ENCODE measurements around the gene DSCAML1.
"Not testable (repeated sequence)": the region's sequence is repeated elsewhere in the genome, so short reads cannot be mapped to it uniquely, and the experiment has no call there.

Gene DSCAML1

DNA sequence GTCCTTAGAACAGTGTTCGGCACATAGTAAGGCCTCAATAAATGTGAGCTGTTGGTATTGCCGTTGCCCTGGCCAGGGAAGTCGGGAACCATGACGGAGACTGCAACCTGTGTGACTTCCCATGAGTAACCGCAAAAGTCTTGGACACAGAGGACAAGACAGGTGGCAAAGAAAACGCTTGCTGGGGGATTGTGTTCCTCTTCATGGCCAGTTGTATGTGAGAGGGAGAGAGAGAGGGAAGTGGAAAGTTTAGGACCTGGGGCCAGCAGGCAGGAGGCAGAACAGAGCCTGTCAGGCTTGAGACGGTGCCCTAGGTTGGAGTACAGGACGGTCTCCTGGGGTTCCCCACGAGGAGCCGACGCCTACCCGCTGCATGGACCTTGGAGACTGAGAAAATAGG is 379.2 kb downstream of the DSCAML1 start:
- no peak for DNase-seq

DNA sequence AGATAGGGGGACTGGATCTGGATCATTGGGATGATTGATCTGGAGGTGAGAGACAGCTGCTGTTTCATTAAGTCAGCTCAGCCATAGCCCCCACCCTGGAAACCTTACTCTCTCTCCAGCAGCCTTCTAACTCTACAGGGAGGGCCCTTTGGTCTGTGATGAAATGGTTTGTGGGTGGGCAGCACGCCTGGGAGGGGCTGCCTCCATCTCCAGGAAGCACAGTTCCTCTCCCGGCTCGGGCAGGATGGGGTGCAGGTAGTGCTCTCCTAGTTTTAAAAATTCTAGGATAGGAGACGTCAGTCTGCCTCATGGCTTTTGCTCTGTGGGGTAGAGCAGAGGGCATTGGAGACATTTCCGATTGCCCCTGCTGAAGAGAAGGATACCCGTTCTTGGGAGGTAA is 379.7 kb downstream of the DSCAML1 start:
- no peak for DNase-seq

DNA sequence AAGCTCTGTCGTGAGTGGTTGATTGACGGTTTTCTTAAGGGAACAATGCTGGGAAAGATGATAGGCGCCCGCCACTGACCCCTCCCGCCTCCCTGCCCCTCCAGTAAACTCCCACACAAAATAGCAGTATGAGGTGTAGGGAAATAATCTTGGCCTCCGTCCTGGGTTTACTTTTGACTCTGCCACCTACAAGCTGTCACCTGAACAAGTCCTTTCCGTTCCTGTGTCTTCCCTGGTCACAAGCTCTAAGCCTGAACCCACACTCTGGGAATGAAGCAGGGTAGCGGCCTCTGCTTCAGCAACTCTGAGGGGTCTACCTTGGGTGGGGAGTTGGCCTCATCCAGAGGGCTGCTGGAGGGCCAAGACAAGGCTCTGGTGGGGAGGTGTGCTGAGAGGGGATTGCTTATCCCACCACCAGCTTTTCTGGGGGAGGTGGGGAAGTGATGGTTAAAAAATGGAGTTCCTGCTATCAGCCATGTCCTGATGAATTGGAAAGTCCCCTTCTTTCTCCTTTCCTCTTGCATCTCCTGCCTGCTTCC is 381.6 kb downstream of the DSCAML1 start:
- no peak for DNase-seq

DNA sequence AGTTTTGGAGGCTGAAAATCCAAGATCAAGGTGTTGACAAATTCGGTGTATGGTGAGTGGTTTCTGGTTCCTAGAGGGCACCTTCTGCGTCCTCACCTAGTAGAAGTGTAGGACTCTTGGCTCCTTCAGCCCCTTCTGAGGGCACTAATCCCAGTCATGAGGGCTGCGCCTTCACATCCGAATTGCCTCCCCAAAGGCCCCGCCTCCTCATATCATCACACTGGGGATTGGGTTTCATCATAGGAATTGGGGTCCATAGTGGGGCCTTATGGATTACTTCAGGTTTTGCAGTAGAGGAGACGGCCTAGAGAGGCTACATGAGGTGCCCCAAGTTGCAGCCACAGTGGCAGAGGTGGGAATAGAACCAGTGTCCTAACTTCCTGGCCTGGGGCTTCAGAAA is 382.3 kb downstream of the DSCAML1 start:
- no peak for DNase-seq

DNA sequence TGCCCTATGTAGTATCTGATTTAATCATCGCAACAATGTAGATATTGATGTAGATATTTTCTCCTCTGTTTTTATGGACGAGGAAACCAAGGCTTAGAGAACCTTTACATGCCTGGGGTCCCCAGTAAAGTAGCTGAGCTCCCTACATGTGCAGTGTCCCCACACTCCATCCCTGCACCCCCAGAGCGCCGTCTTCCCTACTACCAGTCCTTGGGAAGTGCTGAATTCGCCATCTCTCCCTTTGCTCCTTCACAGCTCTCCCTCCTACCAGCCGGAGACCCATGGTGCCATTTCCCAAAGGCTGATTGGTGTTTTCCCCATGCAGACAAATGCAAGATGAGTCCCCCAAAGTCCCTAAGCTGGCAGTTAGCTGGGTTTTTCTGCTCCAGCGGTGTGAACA is 383.4 kb downstream of the DSCAML1 start:
- no peak for DNase-seq

DNA sequence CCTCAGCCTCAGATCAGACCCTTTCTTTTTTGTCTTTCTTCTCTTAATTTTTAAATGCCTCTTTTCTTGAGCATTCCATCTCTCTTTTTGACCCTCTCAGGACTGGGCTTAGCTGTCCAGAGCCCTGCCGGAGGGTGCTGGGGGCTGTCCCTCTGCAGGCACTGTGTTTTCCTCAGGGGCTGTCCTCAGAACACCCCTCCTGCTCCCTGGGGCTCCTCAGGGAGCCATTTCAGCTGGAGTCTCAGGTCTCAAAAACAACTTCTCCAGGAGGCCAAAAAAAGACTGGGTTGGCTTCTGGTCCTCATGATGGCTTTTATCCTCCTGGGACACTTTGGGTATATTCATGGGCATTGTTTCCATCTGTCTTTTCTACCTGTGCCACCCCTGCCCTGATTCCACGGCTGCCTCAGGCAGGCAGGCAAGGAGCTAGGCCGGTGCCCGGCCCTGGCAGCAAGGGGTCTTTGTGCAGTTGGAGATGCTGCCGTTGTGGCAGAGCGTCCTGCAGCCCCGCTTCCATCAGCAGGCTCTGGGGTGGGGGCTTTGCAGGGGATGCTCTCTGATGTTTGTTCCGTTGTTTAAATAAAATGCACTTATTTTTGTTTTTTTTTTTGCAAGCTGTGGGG is 384.3 kb downstream of the DSCAML1 start:
- DNase-seq, result no peak

DNA sequence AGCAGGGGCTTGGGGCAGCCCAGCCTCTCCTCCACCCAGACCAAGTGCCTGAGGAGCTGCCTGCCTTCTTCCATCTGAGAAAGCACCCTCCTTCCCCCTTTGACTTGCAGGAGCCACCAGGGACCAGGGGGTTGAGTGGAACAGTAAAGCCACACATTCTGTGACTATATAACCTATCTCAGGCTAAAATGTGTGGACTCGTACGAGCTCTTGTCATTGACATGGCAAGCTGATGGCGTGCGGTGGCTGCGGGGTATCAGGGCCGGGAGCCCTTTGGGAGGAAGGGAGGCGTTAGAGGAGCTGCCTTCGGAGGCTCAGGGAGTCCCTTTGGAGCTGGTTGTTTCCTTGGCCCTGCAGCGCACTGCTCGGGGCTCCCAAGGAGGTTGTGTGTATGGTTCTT is 384.8 kb downstream of the DSCAML1 start:
- DNase-seq, result no peak

DNA sequence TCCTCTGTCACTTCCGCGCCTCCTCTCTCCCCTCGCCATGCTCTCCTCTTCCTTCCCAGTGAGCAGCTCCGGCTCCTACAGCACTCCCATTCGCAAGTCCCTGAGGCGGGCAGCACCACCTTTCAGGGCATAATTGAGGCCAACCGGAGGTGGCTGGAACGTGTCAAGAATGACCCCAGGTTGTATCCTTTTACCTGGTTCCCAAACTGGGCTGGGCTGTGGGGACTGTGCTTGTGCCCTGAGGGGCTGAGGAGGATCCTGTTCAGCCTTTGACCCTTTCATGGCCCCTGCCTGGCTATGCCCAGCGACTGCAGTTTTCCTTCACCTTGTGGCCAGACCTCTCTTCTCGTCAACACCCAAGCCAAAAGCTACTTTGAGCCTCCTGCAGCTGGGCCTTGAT is 385.3 kb downstream of the DSCAML1 start:
- no peak for DNase-seq

DNA sequence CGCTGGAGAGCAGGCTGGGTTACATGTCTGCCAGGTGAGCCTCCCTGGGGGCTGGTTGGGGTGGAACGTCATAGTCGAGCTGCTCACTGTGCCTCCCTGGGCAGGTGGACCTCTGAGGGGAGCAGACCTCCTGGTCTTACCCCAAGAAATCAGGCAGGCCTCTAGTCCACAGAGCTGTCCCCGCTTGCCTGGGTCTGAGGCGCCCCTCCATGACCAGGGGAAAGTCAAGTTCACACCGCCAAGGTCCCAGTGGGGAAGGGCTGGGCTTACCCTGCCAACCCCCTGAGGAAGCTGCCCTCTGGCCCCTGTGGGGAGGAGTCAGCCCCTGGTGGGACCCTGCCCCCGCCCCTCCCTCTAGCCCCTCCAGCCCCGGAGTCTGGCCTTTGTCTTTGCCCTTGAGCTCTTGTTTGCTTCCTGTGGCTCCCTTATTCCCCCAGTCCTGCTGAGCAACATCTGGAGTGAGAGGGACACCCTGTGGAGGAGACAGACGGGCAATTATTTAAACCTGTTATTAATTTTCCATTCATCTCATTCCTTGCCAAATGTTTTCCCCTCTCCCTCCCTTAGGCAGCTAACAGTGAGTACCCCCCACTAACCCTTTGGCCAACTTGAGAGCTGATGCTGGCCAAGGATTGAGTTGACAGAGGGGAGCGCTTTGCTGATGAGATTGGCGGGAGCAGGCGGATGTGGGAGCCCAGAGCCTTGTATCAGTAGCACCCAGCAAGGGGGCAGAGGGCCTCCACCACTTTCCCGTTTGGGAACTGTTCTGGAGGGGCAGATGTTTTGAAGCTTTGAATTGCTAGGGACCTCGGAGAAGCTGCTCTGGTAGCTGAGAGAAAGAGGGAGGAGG is 385.9 kb downstream of the DSCAML1 start:
- DNase-seq, result peak; percentile 88

DNA sequence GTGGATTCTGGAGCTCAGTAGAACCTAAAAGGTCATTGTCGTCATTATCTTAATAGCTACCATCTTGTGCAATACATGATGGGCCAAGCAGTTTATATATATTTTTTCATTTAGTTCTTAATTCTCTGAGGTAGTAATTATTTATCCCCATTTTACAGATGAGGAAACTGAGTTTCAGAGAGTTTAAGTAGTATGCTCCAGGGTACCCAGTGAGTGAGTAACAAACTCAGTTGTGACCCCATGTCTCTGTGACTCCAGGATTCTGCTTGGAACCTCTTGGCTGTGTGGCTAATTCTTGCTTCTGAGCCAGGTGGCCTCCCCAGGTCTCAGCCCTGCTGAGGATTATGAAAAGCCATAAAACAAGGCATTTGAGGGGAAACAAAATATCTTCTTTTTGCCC is 386.8 kb downstream of the DSCAML1 start:
- no peak for DNase-seq

DNA sequence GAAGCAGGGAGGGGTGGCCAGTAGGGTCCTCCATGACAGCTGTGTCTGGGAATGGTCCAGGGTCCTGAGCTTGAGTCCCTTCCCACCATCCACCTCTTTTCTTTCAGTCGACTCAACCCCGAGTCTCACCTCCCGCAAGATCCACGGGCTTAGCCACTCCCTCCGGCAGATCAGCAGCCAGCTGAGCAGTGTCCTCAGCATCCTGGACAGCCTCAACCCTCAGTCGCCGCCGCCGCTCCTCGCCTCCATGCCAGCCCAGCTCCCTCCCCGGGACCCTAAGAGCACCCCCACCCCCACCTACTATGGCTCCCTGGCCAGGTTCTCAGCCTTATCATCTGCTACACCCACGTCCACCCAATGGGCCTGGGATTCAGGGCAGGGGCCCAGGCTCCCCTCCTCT is 387.5 kb downstream of the DSCAML1 start:
- DNase-seq, result no peak

DNA sequence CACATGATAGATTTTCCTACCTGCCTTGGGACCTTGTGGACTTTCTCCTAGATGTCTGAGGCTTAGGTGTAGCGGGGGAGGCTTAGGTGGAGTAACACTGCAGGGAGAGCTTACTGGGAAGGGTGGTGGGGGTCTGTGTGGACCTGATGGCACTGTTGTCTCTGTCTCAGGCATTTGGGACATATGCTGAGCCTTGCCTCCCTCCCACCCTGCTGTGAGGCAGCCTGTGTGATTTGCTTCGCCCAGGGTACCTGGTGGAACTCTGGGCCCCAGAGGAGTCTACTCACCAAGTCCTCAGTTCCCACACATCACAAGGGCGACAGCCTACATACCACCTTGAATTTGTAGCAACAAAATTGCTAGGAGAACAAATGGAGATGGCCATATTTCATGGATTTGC is 388.7 kb downstream of the DSCAML1 start:
- no peak for DNase-seq

DNA sequence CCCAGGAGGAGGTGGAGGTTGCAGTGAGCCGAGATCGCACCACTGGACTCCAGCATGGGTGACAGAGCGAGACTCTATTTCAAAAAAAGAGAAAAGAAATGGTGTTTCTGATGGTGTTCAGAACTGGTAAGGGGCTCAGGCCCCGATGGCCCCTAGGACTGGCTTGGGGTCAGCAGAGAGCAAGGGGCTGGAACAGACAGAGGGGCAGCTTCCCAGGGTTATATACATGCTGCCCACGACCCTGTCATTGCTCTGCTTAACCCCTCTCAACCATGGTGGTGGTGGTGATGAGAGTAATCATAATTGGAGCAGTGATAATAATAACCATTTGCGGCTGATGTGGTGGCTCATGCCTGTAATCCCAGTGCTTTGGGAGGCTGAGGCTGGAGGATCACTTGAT is 390.0 kb downstream of the DSCAML1 start:
- DNase-seq, result no peak

DNA sequence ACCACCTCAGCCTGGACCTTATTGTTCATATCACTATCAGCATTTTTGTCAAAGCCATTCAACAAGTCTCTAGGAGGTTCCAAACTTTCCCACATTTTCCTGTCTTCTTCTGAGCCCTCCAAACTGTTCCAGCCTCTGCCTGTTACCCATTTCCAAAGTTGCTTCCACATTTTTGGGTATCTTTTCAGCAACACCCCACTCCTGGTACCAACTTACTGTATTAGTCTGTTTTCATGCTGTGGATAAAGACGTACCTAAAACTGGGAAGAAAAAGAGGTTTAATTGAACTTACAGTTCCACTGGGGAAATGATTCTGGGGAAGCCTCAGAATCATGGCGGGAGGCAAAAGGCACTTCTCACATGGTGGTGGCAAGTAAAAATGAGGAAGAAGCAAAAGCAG is 391.1 kb downstream of the DSCAML1 start:
- not testable (repeated sequence) for DNase-seq

DNA sequence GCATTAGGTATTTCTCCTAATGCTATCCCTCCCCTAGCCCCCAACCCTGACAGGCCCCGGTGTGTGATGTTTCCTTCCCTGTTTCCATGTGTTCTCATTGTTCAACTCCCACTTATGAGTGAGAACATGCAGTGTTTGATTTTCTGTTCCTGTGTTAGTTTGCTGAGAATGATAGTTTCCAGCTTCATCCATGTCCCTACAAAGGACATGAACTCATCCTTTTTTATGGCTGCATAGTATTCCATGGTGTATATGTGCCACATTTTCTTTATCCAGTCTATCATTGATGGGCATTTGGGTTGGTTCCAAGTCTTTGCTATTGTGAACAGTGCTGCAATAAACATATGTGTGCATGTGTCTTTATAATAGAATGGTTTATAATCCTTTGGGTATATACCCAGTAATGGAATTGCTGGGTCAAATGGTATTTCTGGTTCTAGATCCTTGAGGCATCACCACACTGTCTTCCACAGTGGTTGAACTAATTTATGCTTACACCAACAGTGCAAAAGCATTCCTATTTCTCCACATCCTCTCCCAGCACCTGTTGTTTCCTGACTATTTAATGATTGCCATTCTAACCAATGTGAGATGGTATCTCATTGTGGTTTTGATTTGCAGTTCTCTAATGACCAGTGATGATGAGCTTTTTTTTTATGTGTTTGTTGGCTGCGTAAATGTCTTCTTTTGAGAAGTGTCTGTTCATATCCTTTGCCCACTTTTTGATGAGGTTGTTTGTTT is 397.7 kb downstream of the DSCAML1 start:
- DNase-seq, result not testable (repeated sequence)

DNA sequence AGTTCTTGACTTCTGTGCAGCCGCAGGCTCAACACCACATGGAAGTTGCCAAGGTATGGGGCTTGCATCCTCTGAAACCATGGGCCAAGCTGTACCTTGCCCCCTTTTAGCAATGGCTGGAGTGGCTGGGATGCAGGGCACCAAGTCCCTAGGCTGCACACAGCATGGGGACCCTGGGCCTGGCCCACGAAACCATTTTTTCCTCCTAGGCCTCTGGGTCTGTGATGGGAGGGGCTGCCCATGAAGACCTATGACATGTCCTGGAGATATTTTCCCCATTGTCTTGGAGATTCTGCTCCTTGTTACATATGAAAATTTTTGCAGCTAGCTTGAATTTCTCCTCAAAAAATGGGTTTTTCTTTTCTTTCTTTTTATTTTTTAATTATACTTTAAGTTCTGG is 398.4 kb downstream of the DSCAML1 start:
- not testable (repeated sequence) for DNase-seq

DNA sequence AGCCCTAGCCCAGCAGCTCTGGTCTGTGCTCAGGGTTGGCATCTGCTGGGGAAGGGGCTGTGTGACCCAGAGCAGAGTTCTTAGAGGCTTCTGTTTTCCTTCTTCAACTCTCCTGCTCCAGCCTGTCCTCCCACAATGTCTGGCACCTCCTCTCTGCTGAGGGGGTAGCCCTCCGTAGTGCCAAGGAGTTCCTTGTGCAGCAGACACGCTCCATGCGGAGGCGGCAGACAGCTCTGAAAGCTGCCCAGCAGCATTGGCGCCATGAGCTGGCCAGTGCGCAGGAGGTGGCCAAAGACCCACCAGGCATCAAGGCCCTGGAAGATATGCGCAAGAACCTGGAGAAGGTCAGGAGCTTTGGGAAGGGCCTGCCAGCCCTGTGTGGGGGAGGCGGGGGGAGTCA is 400.0 kb downstream of the DSCAML1 start:
- DNase-seq, result no peak

DNA sequence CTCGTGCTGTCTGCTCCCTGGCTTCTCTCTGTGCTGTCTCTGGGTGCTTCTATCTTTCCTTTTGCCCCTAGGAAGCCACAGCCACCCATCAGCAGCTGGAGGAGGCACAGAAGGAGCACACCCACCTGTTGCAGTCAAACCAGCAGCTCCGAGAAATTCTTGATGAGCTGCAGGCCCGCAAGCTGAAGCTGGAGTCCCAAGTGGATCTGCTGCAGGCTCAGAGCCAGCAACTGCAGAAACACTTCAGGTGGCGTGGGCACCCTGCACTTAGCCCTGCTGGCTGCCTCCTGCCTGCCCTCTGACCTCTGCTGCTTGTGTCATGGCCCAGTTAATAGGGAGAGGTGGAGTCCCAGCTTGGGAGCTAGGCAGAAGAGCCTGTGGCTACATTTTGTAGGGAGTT is 401.5 kb downstream of the DSCAML1 start:
- no peak for DNase-seq

DNA sequence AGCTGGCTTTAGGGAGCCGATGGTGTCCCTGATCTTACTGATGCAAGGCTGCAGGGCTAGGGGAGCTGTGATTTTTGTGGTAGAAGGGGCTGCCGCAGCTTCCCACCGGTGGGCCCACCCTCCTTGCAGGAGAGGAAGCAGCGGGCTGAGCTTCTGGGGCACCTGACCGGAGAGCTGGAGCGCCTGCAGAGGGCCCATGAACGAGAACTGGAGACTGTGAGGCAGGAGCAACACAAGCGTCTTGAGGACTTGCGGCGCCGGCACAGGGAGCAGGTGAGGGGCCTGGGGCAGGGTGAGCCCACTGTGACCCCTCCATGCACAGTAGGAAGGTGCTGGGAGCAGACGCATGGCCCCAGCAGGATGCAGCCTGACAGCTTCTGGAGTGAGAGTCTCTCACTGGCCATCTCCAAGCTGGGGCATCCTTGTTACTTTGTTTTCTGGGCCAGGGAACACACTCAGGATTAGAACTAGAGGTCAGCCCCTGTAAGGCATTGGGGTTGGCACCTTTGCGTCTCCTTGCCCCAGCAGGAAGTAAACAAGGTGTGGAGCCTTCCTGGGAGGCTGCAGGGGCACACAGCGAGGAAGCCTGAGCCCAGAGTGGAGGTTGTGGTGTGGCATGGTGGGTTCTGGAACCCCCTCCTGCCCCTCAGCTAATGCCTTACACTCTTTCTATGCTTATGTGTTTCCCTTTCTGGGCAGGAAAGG is 402.6 kb downstream of the DSCAML1 start:
- no peak for DNase-seq

DNA sequence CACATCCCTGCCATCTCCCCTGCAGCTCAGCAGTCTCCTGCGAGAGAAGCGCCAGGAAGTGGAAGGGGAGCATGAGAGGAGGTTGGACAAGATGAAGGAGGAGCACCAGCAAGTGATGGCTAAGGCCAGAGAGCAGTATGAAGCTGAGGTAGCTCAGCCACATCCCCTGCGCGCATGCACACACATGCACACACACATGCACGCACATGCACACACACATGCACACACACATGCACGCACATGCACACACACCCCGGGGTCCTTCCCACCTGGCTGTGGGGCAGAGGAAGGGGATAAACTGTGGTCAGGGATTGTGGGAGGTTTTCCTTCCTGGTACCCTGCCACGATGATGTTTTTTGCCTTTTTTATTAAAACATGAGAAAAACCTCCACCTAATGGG is 404.0 kb downstream of the DSCAML1 start:
- DNase-seq, result no peak

DNA sequence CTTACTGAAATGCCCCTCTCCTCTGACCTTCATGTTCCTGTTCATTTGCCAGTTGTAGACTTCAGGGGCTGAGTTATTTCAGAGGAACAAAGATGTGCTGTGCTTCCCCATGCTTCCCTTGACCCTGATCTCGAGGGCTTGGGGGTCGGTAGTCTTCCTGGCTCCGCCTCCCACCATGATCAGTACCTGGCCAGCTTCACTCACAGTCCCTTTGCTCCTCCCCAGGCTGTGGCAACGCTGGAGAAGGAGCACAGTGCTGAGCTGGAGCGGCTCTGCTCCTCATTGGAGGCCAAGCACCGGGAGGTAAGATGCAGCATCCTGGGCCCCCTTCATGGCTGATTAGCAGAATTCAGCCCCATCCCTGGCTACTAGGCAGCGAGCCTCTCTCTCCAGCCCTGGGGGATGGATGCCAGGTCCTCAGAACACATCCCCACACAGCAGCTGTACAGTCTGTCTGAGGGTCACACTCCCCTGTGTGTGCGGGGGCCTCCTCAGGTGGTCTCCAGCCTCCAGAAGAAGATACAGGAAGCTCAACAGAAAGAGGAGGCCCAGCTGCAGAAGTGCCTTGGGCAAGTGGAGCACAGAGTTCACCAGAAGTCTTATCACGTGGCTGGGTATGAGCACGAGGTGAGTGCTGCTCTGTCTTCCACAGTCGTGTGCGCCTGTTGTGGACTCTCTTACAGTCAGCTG is 404.9 kb downstream of the DSCAML1 start:
- no peak for DNase-seq

DNA sequence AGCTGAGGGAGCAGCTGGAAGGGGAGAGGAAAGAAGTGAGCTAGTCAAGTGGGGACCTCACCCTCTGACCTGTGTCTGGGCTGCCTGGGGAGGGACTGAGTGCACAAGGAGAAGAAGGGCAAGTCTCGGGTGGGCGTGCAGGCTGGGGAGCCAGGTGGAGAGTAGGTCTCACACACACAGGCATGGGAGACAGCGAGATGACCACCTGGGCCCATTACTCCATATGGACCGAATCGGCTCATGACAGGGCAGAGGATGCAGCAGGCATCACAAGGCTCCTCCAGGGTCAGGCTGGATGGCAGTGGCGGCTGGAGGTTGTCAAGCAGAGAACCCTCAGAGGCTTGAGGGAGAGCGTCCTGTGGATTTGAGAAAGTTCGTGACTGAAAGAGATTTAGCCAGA is 405.8 kb downstream of the DSCAML1 start:
- DNase-seq, result no peak

Data from COR-L47 (cell line).